HL-60 (cell line): ENCODE results near the gene TET3.
A peak's percentile ranks its signal among the peaks of the same experiment; 100 is the strongest.

Experiments used
- DNase-seq, 2 experiments: peaks; one replicate each; pipeline ENCODE4 v3.0.0-alpha.2; 2010 to 2020; ENCODE audit warnings: low read depth in 1 of 2, low spot score in 1 of 2
- H3K27ac ChIP-seq: fragments of 250-450 bp; sonication (Bioruptor Pico); replicated peaks from 2 replicates; pipeline ENCODE4 v1.5.1; 2020; ENCODE audit warnings: mild to moderate bottlenecking, moderate library complexity
- H3K27me3 ChIP-seq: fragments of 250-450 bp; sonication (Bioruptor Pico); 2 replicates; pipeline ENCODE4 v1.5.1; 2021; ENCODE audit warnings: mild to moderate bottlenecking, moderate library complexity; ENCODE audit not compliant: insufficient read depth, poor library complexity, severe bottlenecking
- H3K4me3 ChIP-seq: replicated peaks from 2 replicates; pipeline ENCODE4 v1.5.1; 2011; ENCODE audit warnings: mild to moderate bottlenecking, control low read depth, low read length; ENCODE audit not compliant: insufficient read depth
- CTCF ChIP-seq: IDR thresholded peaks from one replicate; pipeline ENCODE4 v1.5.1; 2011; ENCODE audit warnings: low read length, control low read depth, inconsistent platforms; ENCODE audit not compliant: insufficient read depth
- GABPA ChIP-seq: IDR thresholded peaks from 2 replicates; pipeline ENCODE4 v1.6.1; 2012; ENCODE audit warnings: low read depth
- POLR2AphosphoS5 ChIP-seq: IDR thresholded peaks from 2 replicates; pipeline ENCODE4 v1.6.1; 2012; ENCODE audit warnings: low read depth
- REST ChIP-seq: IDR thresholded peaks from 2 replicates; pipeline ENCODE4 v1.6.1; 2012; ENCODE audit warnings: low read depth; ENCODE audit not compliant: insufficient replicate concordance
- SPI1 ChIP-seq: IDR thresholded peaks from 2 replicates; pipeline ENCODE4 v1.6.1; 2012; ENCODE audit warnings: low read depth, mild to moderate bottlenecking, borderline replicate concordance

The TET3 gene

GRCh38 chr2:73985308-73986084 lies 786 bp downstream of the TET3 start:
- peak overlapping the region; percentile 54 for H3K4me3 ChIP-seq
- peak; percentile 98 for TF ChIP-seq SPI1
- TF ChIP-seq REST, result no peak
- TF ChIP-seq POLR2AphosphoS5, result peak; percentile 74

GRCh38 chr2:73986085-73986681 lies 1.5 kb downstream of the TET3 start:
- peak overlapping the region; percentile 85 for H3K27ac ChIP-seq

More at GRCh38 chr2:73985308-73986084, 786 bp downstream of the TET3 start:
- peak overlapping the region; percentile 85 for H3K27ac ChIP-seq
- DNase-seq, result peak; percentile 85 to 88
- H3K27me3 ChIP-seq, result no peaks in the 10 kb centered on the region

GRCh38 chr2:73987109-73987947 lies 2.6 kb downstream of the TET3 start:
- H3K27me3 ChIP-seq, result no peaks in the 10 kb centered on the region
- H3K4me3 ChIP-seq, result peak overlapping the region; percentile 54
- H3K27ac ChIP-seq, result peak overlapping the region; percentile 85; the same call in 1 of the 2 replicates
- peak in 1 of 2 experiments; percentile 75 for DNase-seq
- TF ChIP-seq CTCF (peak; percentile 5), POLR2AphosphoS5 (no peak), SPI1 (peak; percentile 14; the same call in 1 of the 2 replicates), GABPA (no peak), REST (peak; percentile 87)

More at GRCh38 chr2:73986085-73986681, 1.5 kb downstream of the TET3 start:
- H3K27me3 ChIP-seq, result no peaks in the 10 kb centered on the region
- DNase-seq, result no peak
- H3K4me3 ChIP-seq, result peak overlapping the region; percentile 54
- no peak for TF ChIP-seq SPI1
- peak; percentile 25 for TF ChIP-seq REST
